D341Med (cell line): ENCODE measurements around the gene GALNTL6.
"Not testable (repeated sequence)": the region's sequence is repeated elsewhere in the genome, so short reads cannot be mapped to it uniquely, and the experiment has no call there.

ENCODE experiments used
- DNase-seq: peaks from one replicate; pipeline ENCODE4 v3.0.0; 2012; ENCODE audit warnings: low spot score

GALNTL6 gene

DNA sequence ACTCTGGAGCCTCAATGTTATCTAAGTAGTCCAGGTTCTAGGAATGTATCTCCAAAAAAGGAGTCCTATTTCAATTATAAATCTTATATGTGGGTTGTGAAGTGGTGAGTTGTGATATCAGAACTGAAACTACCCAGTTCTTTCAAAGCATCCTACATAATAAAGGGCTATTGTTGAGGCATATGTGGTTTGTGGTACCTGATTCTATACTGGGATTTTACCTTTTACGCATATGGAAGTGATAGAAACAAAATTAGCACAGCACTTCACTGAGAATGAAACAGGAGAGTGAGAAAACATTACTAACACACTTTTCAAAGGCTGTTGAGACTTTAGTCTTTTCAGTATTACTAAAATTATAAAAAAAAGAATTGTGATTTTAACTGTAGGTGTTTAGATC, 937.7 kb downstream of the GALNTL6 start:
- no peak for DNase-seq

DNA sequence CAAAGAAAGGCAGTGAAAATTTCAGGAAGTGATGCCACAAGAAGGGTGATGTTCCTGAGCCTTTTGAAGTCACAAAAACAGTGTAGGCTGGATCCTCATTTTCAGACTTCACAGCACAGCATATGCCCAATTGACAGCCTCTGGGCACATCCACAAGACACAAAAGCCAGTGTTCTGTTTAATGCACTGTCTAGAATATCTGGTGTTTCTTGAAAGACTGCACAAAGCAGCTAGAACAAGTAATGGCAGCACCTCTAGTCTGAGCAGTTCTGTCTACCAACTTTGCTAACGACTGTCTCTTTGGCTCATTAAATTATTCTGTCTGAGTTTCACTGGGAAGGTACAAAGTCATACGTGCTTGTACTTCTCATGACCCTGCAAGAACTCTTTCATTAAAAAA, 938.3 kb downstream of the GALNTL6 start:
- no peak for DNase-seq

DNA sequence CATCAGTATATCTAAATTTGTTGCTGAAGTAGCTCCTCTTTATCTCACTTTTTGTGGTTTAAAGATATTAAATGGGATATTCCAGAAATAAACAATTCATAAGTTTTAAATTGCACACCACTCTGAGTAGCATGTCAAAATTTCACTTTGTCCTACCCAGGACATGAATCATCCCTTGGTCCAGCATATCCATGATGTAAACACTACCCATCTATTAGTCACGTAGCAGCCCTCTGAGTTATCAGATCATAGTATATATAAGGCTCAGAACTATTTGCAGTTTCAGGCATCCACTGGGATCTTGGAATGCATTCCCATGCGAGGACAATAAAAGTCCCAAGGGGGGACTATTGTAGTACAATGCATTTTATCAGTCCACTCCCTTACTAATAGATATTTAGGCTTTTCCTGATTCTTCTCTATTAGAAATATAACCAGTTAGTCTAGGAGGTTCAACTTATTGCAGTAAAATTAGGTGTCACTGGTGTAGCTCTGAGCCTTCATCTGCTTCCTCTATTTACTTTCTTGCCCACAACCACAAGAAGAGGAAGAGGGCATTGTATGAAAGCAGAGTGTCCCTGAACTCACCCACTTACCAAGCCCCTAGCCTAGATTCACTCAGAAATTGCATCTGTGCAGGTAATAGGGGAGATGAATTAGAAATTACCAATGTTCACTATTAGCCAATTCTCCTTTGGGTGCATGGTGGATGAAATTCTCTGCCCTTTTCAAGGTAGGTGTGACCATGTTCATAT, 945.6 kb downstream of the GALNTL6 start:
- DNase-seq = no peak

DNA sequence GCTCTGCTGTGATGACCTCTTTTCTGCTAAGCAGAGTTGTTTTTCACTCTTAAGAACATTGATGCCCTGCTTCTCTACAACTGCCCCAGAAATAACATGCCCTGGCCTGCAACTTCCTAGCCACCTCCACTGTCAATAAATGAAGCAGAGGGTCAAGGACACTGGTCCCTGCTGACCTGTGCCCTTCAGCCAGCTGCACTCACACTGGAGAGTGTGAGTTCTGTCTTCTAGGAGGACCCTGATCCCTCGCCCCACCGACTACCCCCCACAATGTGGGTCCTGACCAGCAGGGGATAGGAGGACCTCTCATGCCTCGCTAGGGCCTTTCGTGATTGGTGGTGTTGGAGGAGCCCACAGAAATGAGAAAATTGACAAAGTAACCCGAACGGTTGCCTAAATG, 947.3 kb downstream of the GALNTL6 start:
- DNase-seq = no peak

DNA sequence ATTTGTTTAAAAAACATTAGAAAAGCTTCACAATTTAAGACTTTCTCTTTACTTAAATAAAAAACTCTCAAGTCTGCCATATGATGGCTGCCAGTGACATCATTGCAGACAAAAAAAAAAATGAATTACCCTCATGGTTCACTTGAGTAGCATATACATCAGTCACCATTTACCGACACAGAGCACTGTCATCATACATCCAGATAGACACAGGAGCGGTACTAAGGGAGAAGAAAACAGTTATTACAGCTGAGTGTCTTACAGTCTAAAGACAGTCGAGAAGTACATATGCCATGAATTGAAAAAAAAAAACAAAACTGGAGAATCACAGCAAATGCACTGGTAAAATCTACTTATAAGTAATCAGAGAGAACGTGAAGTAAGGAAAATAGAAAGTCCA, 949.7 kb downstream of the GALNTL6 start:
- DNase-seq = no peak

DNA sequence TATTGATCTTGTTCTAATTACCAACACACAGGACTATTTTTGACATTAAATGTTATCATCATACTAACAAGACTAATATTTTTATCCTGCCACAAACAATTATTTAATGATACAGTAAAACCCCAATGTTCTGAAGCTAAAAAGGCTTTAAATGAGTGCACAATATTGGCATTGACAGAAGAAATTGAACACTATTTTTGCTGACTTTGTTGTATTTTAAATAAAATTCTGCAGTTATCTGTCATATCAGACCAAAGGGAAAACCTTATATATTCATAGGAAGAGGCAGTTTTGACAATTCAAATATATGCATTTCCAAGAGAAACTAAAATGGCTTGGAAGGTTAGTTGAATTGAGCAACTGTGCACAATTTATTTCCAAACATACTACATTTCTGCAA, 957.6 kb downstream of the GALNTL6 start:
- no peak for DNase-seq

DNA sequence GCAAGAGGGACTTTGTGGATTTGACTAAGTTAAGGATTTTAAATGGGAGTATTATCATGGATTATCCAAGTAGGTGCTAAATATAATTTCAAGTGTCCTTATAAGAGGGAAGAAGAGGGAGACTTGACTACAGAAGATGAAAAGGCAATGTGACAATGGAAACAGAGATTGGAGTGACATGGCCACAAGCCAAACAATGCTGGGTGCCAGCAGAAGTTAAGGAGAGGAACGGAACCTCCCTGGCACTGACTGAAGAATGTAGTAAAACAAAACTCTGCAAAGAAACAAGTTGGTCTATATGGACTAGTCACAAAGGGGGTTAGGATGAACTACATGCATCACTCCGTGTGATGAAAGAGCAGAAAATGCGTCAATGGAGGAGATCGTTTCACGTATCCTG, 959.6 kb downstream of the GALNTL6 start:
- DNase-seq = no peak

DNA sequence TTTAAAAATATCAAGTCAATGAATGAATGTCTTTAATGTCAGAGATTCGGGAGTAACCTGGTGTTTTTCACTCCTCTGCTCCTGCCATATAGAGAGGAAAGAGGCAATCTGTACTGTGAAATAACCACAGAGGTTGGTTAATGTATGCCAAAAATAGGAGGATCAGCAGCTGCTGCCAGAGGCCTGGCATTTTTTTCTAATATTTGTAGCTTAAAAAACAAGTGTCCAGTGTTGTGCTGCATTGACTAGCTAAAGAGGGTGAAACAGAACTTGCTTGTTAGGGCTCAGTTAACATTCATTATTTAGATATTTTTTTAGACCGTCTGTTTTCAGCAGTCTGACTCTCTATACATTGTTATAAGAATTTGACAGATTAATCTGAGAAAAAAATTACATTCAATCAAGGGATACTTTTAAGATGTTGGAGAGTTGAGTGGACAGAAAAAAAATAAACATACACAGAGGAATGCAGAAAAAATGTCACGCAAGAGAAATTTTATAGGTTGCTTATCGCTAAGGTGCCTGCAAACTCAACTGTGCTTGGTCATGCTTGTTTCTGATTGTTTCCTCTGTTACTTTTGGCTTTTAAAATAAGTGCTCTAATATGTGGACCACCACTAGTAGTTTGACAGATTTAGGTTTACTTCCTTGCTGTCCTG, 963.1 kb downstream of the GALNTL6 start:
- DNase-seq = no peak

DNA sequence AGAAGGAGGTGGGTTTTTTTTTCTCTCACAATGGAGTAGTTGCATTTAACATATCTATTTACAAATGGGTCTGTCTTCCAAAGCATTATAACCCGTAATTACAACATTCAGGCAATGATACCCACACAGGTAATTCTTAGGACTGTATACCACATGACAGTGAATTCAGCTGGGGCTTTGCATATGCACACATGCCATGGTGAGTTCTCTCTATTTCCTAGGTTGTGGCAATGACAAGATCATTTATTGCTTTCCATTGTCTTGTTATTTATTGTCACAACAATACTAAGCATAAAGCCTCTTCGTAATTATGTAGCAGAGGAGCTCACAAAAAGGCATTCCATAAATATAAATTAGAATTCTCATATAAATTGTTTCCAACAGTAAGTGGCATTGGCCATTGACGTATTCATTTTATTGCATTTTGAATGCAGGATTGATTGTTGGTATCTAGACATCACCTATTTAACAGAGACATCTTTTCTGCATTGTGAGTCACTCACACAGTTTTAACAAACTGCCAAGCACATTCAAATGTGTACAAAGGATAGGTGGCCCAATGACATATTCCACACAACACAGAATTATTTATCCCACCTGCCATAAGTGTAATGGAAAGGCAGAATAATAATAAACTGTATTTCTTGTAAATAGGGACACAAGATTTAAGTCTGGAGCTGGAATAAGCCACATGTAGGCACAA, 964.7 kb downstream of the GALNTL6 start:
- no peak for DNase-seq

DNA sequence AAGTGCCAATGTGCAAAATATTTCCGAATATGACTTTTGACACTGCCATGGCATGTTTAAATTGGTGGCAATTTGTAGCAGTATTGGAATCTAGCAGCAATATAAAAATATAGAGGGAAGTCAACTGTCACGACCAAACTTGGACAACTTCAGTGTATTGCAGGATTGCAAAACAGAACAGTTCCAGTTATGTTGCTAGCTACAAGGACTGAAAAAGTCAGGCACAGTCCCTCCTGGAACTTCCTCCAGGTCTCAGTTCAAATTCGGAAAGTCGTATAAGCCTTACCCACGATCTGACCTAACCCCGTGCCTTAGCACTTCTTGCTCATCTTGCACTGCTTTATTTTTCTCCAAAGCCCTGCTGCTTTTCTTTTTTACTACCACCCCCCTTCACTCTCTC, 965.4 kb downstream of the GALNTL6 start:
- DNase-seq = no peak

DNA sequence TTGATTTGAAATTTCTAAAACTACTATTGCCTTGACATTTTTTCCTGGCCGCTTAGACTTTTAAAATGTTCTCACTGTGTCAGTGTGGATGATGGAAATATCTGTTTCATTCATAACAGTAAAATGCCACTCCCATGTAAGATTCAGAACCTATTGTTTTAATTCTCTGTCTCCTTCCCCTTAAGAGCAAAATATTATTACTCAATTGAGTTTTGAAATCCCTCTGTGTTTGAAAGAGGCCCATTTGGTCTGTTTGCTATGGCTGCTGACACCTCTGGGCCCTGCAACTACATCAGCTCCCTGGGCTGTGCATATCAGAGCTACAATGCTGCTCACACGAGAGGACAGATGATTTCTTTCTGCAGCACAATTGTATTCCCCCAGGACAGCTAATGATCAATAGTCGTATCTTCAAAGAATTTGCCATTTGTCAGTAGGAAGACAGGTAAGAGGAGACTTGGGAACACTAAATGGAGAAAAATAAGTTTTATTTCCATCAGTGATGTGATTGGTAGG, 967.4 kb downstream of the GALNTL6 start:
- DNase-seq = no peak

DNA sequence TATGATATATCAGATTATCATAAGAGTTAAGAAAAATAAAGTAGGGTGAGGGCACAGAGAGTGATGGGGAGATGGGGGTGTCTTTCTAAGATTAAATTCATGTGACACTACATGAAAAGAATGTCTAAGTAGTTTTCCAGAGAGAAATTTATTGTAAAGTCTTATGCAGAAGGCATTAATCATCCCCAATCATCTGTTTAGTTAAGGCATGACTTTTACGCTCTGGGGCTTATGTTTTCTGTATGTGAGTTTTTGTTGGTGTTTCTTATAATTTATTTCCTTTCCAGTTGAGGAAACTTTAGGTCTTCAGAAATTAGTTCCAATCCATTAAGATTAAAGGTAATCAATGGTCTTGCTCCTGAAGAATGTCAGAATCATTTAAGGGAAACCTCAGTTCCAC, 972.4 kb downstream of the GALNTL6 start:
- DNase-seq = no peak

DNA sequence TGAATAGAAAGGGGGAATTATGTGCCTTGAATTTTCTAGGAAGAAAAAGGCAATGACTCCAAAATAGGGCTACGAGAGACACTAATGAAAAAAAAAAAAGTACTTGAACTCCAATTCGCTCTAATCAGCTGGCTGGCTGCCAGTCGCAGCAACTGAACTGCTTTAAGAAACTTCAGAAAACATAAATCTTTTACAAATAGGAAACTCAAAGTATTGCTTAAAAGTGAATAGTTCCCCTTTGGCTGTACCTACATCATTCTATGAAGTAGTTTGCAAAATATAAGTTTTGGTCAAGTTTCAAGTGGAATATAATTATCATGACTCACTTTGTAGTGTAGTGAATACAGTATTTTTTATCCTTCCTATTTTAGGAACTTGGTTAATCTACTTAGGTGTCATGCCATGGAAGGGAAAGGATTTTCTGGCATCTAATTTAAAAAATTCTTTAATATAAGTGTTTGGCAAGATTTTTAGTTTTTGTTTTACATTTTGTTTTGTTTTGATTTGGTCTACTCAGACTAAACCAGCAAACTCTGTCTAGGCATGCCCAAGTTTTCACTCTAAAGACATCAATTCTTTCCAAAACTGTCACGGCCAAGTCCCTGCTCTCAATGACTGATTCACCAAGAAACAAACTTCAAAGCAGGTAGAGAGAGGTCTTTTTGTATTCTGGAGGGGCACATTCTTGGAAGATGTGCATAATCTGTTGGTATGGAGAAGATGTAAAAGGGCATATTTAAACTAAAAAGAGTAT, 973.0 kb downstream of the GALNTL6 start:
- no peak for DNase-seq

DNA sequence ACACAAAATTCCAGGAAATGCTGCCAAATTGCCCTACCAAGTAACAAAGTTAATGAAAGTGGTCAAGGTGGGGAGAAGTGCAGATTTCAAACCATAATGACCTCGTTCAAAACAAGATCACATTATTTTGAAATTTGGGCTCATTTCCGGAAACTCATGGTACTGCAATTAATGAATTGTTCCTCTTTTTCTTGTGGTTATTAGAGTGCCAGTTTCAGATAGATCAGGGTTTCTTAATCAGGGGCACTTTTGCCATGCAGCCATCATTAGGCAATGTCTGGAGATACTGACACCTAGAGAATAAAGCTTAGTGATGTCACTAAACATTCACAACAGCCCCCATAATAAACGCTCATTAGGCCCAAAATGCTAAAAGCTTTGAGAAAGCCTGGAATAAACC, 973.9 kb downstream of the GALNTL6 start:
- DNase-seq = no peak

DNA sequence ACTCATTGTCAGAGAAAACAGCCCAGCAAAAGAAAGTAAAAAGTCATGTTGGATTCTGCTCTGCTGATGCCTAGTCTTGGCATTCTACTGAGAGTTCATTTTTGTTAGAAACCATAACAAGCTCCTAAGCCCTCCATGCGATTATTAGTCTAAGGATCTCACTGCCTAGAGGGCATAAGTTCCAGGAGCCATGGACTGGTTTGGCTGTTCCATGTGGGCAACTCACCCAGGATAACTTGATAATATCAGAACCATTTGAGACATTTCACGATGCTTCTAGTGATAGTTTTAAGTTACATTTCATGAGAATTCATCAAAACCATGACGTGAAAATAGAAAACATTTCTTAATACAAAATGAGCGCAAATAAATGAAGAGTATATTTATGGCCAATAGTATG, 978.6 kb downstream of the GALNTL6 start:
- no peak for DNase-seq

DNA sequence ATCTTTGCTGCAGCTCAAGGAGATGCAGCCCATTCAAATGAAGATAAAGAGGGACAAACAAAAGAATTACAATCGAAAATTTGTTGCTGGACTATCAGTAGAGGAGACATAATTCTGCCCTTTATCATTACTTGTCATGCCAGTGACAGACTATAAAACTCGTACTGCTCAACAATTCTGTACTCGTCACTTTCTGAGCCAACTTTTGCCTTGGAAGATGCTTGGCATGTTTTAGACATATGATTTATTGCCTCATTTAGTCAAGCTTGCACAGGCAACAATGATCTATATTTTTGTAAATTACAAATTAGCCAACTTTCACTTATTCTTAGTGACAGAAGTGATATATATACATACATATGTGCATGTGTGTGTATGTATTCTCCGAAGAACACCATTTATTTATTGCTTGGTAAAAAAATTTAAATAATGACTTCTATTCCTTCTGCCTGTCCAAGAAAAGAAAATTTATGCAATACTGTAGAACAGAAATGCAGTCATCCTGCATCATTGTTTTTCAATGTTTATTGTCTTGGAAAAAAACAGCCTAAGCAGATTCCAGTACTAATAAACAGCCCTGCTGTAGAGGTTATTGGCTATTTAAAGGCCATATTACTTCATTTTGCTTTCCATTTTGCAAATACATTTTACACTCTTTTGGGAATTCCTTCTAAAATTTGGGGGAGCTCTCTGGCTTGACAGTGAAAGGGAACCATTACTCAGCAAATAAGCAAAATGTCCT, 980.5 kb downstream of the GALNTL6 start:
- no peak for DNase-seq

DNA sequence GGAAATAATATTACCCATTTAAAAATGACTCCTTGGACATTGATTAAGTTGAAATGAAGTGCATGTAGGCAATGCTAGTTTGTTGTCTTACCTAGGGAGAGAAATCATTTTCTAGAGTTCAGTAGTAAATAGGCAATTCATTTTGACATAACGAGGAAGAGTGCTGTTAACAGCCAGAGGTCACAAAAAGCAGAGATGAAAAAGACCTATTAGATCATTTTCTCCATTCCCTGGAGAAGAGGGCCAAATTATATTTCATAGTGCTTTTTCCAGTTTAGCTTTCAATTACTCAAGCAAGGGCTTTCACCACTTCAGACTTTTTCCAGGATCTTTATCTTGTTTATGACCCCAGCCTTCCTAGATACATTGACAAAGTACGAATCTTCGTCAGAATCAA, 981.1 kb downstream of the GALNTL6 start:
- DNase-seq = no peak

DNA sequence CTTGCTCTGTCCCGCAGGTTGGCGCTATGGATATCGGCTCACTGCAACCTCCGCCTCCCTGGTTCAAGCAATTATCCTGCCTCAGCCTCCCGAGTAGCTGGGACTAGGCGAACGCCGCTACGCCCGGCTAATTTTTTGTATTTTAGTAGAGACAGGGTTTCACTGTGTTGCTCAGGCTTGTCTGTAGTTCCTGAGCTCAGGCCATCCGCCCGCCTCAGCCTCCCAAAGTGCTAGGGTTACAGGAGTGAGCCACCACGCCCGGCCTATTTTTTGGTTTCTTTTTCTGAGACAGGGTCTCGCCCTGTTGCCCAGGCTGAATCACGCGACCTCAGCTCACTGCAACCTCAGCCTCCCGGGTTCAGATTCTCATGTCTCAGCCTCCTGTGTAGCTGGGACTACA, 984.1 kb downstream of the GALNTL6 start:
- not testable (repeated sequence) for DNase-seq

DNA sequence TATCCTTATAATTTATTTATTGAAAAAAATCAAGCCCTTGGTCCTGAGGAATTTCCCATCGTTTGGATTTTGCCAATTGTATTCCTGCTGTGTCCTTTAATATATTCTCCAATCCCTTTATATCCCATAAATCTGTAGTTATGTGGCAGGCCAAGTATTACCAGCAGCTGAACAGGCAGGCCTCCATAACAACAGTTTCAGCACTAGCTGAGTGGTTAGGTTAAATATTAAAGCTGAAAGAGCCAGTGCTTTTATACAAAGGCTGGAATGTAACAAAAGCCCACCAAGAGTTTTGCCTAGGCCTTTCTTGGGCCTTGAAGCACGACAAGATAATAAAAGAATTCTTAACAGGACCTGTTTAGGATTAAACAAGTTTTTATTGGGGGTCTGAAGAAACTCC, 988.8 kb downstream of the GALNTL6 start:
- no peak for DNase-seq

DNA sequence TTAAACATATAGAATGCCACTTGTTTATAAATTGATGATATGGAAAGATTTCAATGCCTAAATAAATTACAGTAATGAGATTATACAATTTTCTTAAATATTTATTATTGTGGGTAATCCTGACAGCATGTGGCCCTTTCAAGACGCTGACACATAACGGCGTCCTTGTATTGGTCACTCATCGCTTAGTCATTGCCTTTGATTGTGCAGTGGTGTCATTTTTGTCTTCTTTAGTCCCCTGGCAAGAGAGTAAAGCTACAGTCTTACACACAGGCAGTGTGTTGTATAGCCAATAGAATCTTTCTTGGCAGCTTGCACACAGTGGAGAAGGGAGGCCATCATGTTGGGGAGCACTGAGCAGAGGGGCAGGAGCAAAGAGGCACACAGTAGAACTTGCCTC, 993.6 kb downstream of the GALNTL6 start:
- DNase-seq = no peak

DNA sequence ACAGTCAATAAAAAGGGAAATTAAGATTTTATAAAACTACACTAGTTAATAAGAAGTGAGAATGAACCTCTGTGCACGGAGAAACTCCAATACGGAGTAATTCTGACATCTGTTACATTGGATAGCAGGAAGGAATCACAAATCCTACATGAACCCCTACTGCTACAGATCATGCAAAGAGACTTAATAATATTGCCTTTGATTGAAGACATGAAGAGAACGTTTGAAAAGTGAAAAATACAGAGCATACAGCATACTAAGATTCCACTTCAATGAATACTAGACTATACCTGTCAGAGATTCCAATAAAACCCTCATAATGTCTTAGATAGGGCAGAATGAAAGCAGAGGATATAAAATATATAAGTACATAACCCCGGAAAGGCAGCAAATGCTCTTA, 995.0 kb downstream of the GALNTL6 start:
- DNase-seq = no peak

DNA sequence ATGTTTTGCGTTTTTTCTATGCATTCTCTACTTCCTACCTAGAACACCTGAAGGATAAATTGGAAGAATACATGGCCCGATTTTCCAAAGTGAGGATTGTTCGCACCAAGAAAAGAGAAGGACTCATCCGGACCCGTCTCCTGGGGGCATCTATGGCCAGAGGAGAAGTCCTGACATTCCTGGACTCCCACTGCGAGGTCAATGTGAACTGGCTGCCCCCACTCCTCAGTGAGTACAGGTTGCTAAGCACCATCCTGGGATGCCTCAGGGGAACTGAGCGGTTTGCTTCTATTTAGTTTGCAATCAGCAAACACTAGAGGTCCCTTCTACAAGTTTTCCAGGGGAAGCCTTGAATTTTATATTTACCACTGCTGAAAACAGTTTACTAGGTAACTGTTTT, 996.1 kb downstream of the GALNTL6 start:
- DNase-seq = peak; percentile 40
